OCI-LY7 (cell line): ENCODE data around the gene RNF157. TPM values are rescaled to one million over a fixed set of nuclear protein-coding genes. Genes with fewer than 3 reads are reported as not detected.

Experiments used
- BruUV-seq: library from RNA; stranded (reverse); fragments of 400-500 nt; replicated peaks from 2 replicates; lab custom pipeline; 2021; lab: Mats Ljungman, UMichigan
- CTCF ChIA-PET: fragments of 300-600 bp; sonication (Branson Sonifier 250); formaldehyde crosslinking; loops from one replicate; lab custom pipeline; 2022; ENCODE audit warnings: antibody characterized with exemption; ENCODE audit not compliant: unreplicated experiment; lab: Charles Lee
- POLR2A ChIA-PET: fragments of 300-600 bp; sonication (Branson Sonifier 250); formaldehyde crosslinking; loops from one replicate; lab custom pipeline; 2022; ENCODE audit warnings: antibody characterized with exemption; lab: Charles Lee
- DNase-seq: peaks from one replicate; pipeline ENCODE4 v3.0.0-alpha.2; 2015; ENCODE audit warnings: low spot score
- H2AFZ ChIP-seq: fragments of 200-600 bp; sonication (generic), shearing (Covaris generic); 2 replicates; pipeline ENCODE4 v1.6.1; 2014; ENCODE audit warnings: mild to moderate bottlenecking, antibody characterized with exemption, low read length, moderate library complexity
- H3K27ac ChIP-seq: fragments of 200-600 bp; sonication (generic); 2 replicates; pipeline ENCODE4 v1.5.1; 2014; ENCODE audit warnings: mixed run types, low read depth, mild to moderate bottlenecking, moderate library complexity, low read length, inconsistent platforms; ENCODE audit not compliant: poor library complexity, severe bottlenecking
- H3K36me3 ChIP-seq: fragments of 200-600 bp; sonication (generic); 2 replicates; pipeline ENCODE4 v1.6.1; 2014; ENCODE audit warnings: mild to moderate bottlenecking, antibody characterized with exemption, low read length, moderate library complexity, mixed read lengths; ENCODE audit not compliant: insufficient read depth
- H3K4me1 ChIP-seq: fragments of 200-600 bp; sonication (generic); 2 replicates; pipeline ENCODE4 v1.5.1; 2014; ENCODE audit warnings: mild to moderate bottlenecking, low read length; ENCODE audit not compliant: insufficient read depth, poor library complexity, severe bottlenecking
- H3K4me2 ChIP-seq: fragments of 200-600 bp; sonication (generic); 2 replicates; pipeline ENCODE4 v1.6.1; 2014; ENCODE audit warnings: mild to moderate bottlenecking, low read length
- H3K4me3 ChIP-seq: fragments of 200-600 bp; sonication (generic); 2 replicates; pipeline ENCODE4 v1.5.1; 2014; ENCODE audit warnings: mild to moderate bottlenecking, low read depth, low read length; ENCODE audit not compliant: poor library complexity, severe bottlenecking
- H3K79me2 ChIP-seq: fragments of 200-600 bp; sonication (generic); 2 replicates; pipeline ENCODE4 v1.6.1; 2016; ENCODE audit warnings: low read depth, mild to moderate bottlenecking, low read length, moderate library complexity, mixed read lengths; ENCODE audit not compliant: insufficient read depth
- H3K9me2 ChIP-seq: fragments of 200-600 bp; sonication (generic); 2 replicates; pipeline ENCODE4 v1.6.1; 2016; ENCODE audit warnings: mild to moderate bottlenecking, low read length, mixed read lengths; ENCODE audit not compliant: insufficient read depth
- H3K9me3 ChIP-seq: fragments of 200-600 bp; sonication (generic); 2 replicates; pipeline ENCODE4 v1.6.1; 2014; ENCODE audit warnings: mild to moderate bottlenecking, mixed run types, low read length, mixed read lengths
- H4K20me1 ChIP-seq: fragments of 200-600 bp; sonication (generic); 2 replicates; pipeline ENCODE4 v1.6.1; 2014; ENCODE audit warnings: mild to moderate bottlenecking, antibody characterized with exemption, low read length, moderate library complexity, mixed read lengths; ENCODE audit not compliant: insufficient read depth
- EZH2phosphoT487 ChIP-seq: fragments of 200-600 bp; sonication (generic); IDR thresholded peaks from 2 replicates; pipeline ENCODE4 v1.6.1; 2018; ENCODE audit warnings: low read depth, borderline replicate concordance, mild to moderate bottlenecking, mixed run types, antibody characterized with exemption, low read length, moderate library complexity, mixed read lengths
- intact Hi-C: fragments of 100-400 bp; cut with micrococcal nuclease; formaldehyde crosslinking; loops from one replicate; pipeline ENCODE4 v1.10.0; 2022; ENCODE audit not compliant: unreplicated experiment
- total RNA-seq, 2 experiments: library from RNA; depleted of rRNA in 1 of 2; stranded (reverse); fragments of >200 nt in 1 of 2; shearing (Covaris generic) in 1 of 2; gene quantifications; 2 replicates each; pipeline ENCODE4 v1.2.3, GENCODE V29; 2014 to 2022
- TF ChIP-seq, protein P1 (sequence below): fragments of 200-600 bp; sonication (generic); conservative IDR thresholded peaks from 2 replicates; pipeline ENCODE4 v1.5.1; 2014; ENCODE audit warnings: mild to moderate bottlenecking, antibody characterized with exemption, low read length, moderate library complexity, mixed read lengths

Gene RNF157
- total RNA-seq, 2 experiments from 2014 or later = 0.28 to 1.3 TPM

DNA sequence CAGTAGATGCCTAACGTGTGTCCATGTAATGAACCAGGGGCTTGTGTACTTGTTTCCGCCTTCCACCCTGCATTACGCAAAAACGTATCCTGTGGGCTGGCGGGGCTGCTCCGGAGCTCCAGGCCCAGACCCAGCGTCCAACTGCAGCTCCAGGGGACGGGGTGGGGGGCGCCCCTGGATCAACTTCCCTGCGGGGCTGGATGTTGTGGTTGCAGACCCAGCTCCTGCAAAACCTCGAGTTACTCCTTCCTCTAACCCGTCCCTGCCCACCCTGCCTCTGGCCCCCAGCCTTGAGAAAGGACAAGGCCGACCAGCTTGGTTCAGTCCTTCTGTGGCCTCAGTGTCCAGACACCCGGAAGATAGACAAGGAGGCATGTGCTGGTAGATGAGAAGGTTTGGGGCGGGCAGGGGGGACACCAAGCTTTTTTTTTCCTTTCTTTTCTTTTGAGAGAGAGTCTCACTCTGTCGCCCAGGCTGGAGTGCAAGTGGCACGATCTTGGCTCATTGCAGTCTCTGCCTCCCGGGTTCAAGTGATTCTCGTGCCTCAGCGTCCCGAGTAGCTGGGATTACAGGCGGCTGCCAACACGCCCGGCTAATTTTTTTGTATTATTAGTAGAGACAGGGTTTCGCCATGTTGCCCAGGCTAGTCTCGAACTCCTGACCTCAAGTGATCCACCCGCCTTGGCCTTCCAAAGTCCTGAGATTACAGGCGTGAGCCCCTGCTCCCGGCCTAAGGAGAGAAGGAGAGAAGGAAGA, 136.0 kb downstream of the RNF157 start:
- intact Hi-C loops = loop anchor here (10.0 kb wide), 1 partner anchor 200 kb away; the partner anchor contains the start of gene MRPL38
- peak overlapping the region; percentile 90 for H3K4me2 ChIP-seq
- peak overlapping the region; percentile 80 for H2AFZ ChIP-seq
- peak overlapping the region; percentile 32 for H3K27ac ChIP-seq
- peak overlapping the region; percentile 79 for H3K4me3 ChIP-seq
- ChIA-PET CTCF (interaction anchor here (0.5 to 1.6 kb wide), 5 partner anchors 85 to 479 kb away, joined by 3 to 10 read pairs (median 5); no protein-coding TSS in a partner anchor), POLR2A (interaction anchor here (0.6 to 2.5 kb wide), 10 partner anchors 16 to 441 kb away, joined by 3 to 12 read pairs (median 4); no protein-coding TSS in a partner anchor)
- TF ChIP-seq, protein P1, sequence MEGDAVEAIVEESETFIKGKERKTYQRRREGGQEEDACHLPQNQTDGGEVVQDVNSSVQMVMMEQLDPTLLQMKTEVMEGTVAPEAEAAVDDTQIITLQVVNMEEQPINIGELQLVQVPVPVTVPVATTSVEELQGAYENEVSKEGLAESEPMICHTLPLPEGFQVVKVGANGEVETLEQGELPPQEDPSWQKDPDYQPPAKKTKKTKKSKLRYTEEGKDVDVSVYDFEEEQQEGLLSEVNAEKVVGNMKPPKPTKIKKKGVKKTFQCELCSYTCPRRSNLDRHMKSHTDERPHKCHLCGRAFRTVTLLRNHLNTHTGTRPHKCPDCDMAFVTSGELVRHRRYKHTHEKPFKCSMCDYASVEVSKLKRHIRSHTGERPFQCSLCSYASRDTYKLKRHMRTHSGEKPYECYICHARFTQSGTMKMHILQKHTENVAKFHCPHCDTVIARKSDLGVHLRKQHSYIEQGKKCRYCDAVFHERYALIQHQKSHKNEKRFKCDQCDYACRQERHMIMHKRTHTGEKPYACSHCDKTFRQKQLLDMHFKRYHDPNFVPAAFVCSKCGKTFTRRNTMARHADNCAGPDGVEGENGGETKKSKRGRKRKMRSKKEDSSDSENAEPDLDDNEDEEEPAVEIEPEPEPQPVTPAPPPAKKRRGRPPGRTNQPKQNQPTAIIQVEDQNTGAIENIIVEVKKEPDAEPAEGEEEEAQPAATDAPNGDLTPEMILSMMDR = no peak
- TF ChIP-seq EZH2phosphoT487 = no peak
- H3K4me1 ChIP-seq = peaks cover 29% of the 10 kb centered on the region
- H4K20me1 ChIP-seq = no peaks in the 10 kb centered on the region
- H3K9me3 ChIP-seq = no peaks in the 10 kb centered on the region
- peaks cover 10% of the 10 kb centered on the region; the same call in 1 of the 2 replicates for H3K79me2 ChIP-seq
- TSS peak; percentile 99 for BruUV-seq
- H3K36me3 ChIP-seq = peaks cover 26% of the 10 kb centered on the region
- no peaks in the 10 kb centered on the region for H3K9me2 ChIP-seq
- DNase-seq = no peak

DNA sequence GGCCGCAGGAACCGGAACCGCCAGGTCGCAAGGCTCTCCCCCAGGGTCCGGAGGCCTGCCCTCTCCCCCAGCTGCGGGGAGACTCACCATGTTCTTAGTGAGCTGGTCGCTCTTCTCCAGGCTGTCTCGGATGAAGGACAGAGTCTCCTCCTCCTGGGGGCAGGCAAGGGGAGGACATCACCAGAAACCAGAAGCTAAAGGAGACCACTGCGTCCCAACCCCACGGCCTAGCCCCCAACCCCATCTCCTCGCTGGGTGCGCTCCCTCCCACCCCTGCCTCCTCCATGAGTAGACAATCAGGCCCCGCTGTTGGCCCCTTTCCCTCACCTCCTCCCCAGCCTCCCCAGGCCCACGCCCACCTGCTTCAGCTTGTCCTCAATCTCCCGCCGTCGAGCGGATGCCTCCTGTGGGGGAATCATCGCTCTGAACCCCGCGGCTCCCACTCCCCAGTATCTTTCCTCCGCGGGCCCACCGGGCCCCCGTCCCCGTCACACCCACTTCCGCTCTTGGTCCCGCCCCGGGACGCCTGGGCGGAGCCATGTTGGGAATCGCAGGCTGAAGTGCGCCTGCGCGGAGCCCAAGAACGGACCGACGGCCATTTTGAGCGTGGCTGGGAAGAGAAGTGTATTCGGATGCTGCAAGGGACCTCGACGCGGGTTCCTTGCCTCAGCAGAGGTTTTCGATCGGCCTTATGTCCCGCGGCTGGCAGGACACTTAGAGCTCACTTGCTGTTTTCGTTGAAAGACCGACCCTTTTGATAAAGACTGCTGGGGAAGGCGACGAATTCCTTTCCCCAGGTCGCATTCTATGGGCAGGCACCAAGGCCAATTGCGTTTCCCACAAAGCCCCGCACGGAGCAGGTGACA, 136.8 kb downstream of the RNF157 start, which contains the start of gene EXOC7:
TSS of gene EXOC7 (minus strand) at position 514 of the 866 bp plus-strand sequence. CDS start at position 419, 95 bp downstream.
- peak; percentile 99 for DNase-seq
- Histone ChIP-seq H3K4me2 (peak within 1 kb of the TSS; percentile 90), H4K20me1 (no peaks in the 10 kb centered on the region), H3K27ac (peak within 1 kb of the TSS; percentile 32), H3K9me2 (no peaks in the 10 kb centered on the region), H3K36me3 (peaks cover 33% of the 10 kb centered on the region), H3K9me3 (no peaks in the 10 kb centered on the region), H3K4me3 (peak within 1 kb of the TSS; percentile 79), H3K79me2 (peaks cover 10% of the 10 kb centered on the region; the same call in 1 of the 2 replicates), H2AFZ (peak within 1 kb of the TSS; percentile 80), H3K4me1 (peaks cover 29% of the 10 kb centered on the region)
- POLR2A ChIA-PET = interaction anchor here (0.6 to 2.5 kb wide), 13 partner anchors 15 to 440 kb away, joined by 3 to 12 read pairs (median 4); partner anchors contain the start of gene WBP2
- intact Hi-C loops = loop anchor here (1.0 to 10.0 kb wide), 2 partner anchors 89 to 199 kb away; partner anchors contain the start of gene MRPL38
- CTCF ChIA-PET = interaction anchor here (0.5 to 1.6 kb wide), 7 partner anchors 84 to 365 kb away, joined by 3 to 10 read pairs (median 4); no protein-coding TSS in a partner anchor
- TF ChIP-seq EZH2phosphoT487 = no peak
- TF ChIP-seq, protein P1 = no peak
- no TSS peak for BruUV-seq
